Measurements from ENCODE around the gene EFCAB6. TPM values are rescaled to one million over a fixed set of nuclear protein-coding genes. Genes with fewer than 3 reads are reported as not detected.

Gene EFCAB6
- total and polyA plus RNA-seq, 2 donors (not counting 3 experiments of a cell fraction or from before 2014, with no cell fraction given), result 0.07 to 0.31 TPM

DNA sequence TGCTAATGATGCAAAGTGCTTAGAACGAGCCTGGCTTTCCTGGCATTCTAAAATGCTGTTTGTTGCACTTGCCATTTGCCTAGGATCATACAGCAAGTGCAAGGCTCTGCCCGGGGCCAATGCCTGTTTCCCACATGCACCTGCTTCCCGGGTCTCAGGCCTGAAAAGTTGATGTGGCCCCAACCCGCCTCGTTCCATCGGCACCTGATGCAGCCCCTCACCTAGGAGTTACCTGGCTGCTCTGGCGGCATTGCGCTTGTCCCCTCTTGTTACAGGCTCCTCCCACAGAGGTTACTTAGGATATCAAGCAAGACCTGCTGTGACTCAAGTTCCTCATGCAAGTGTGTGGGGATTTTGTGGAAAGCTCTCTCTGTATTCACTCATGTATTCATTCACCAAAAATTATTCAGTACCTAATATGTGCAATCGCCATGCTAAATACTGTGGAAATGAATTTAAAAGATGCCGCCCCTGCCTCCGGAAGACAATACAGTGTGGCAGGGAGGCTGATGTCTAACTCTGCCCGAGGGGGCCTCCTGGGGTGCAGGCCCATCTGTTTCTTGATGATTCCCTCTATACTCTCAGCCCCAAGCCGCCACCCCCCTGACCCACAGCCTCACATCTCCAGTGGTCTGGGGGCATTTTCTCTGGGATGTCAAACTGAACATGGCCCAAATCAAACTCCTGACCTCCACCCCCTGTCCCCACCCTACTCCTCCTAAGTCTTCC lies 184.5 kb downstream of the EFCAB6 start:
- POLR2A ChIA-PET, result no interaction called here
- dilution Hi-C loops (cut with MboI; ENCODE audit: extremely low pct_ligation_motif_present, low sequenced_read_pairs), result no loop called here
- Histone ChIP-seq H3K4me3 (replicated peaks in 1 of 3; ENCODE audit: insufficient read depth in 1 of 3, low read depth in 1 of 3, low read length in 3 of 3) (no peak overlapping the region), H3K27me3 (ENCODE audit: control insufficient read depth in 2 of 2, insufficient read depth in 2 of 2, low read length in 2 of 2) (no peaks in the 10 kb centered on the region), H4K20me1 (replicated peaks; ENCODE audit: control insufficient read depth, extremely low read depth, insufficient read depth, low read length) (no peaks in the 10 kb centered on the region), H3K4me2 (ENCODE audit: insufficient read depth, low read length) (no peak overlapping the region), H3K9ac (replicated peaks; ENCODE audit: extremely low read depth, insufficient read depth, low read length) (no peak overlapping the region), H3K27ac (ENCODE audit: insufficient read depth, low read depth, low read length) (no peak overlapping the region), H3K79me2 (ENCODE audit: control insufficient read depth, insufficient read depth, low read length) (no peaks in the 10 kb centered on the region), H3K4me1 (ENCODE audit: control insufficient read depth, extremely low read depth, insufficient read depth, low read length) (no peaks in the 10 kb centered on the region), H3K9me3 (replicated peaks; ENCODE audit: control insufficient read depth, insufficient read depth, low read length) (no peaks in the 10 kb centered on the region), H2AFZ (ENCODE audit: low read depth, low read length) (no peak overlapping the region), H3K36me3 (ENCODE audit: control insufficient read depth in 2 of 2, extremely low read depth in 1 of 2, insufficient read depth in 2 of 2, low read length in 2 of 2) (no peaks in the 10 kb centered on the region), H3K9me1 (replicated peaks; ENCODE audit: control insufficient read depth, extremely low read depth, insufficient read depth, low read length) (no peaks in the 10 kb centered on the region)
- TF ChIP-seq POLR2AphosphoS5 (IDR thresholded peaks at IDR 0.05; ENCODE audit: insufficient read depth, low read depth, low read length), result no peak
- TF ChIP-seq, protein P1, sequence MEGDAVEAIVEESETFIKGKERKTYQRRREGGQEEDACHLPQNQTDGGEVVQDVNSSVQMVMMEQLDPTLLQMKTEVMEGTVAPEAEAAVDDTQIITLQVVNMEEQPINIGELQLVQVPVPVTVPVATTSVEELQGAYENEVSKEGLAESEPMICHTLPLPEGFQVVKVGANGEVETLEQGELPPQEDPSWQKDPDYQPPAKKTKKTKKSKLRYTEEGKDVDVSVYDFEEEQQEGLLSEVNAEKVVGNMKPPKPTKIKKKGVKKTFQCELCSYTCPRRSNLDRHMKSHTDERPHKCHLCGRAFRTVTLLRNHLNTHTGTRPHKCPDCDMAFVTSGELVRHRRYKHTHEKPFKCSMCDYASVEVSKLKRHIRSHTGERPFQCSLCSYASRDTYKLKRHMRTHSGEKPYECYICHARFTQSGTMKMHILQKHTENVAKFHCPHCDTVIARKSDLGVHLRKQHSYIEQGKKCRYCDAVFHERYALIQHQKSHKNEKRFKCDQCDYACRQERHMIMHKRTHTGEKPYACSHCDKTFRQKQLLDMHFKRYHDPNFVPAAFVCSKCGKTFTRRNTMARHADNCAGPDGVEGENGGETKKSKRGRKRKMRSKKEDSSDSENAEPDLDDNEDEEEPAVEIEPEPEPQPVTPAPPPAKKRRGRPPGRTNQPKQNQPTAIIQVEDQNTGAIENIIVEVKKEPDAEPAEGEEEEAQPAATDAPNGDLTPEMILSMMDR (IDR thresholded peaks at IDR 0.05; ENCODE audit: extremely low read depth in 1 of 2, insufficient read depth in 1 of 2, low read depth in 1 of 2, low read length in 2 of 2), result no peak
- TF ChIP-seq POLR2A (IDR thresholded peaks at IDR 0.05; ENCODE audit: low read depth, low read length), result no peak
- no peak for TF ChIP-seq JUN (IDR thresholded peaks at IDR 0.05; ENCODE audit: borderline replicate concordance, insufficient read depth, insufficient read length, low read depth)
- no peak for TF ChIP-seq FOS (IDR thresholded peaks at IDR 0.05; ENCODE audit: borderline replicate concordance, insufficient read depth, low read length)
- no peak for TF ChIP-seq MAX (IDR thresholded peaks at IDR 0.05; ENCODE audit: insufficient read depth, insufficient read length)
- TF ChIP-seq MYC (IDR thresholded peaks at IDR 0.05; ENCODE audit: low read depth, low read length), result no peak
- no peak for TF ChIP-seq GATA2 (IDR thresholded peaks at IDR 0.05; ENCODE audit: insufficient read depth, insufficient read length, low read depth, low read length)
- no peak for TF ChIP-seq EZH2 (IDR thresholded peaks at IDR 0.05; ENCODE audit: borderline replicate concordance, low read depth, low read length, severe bottlenecking)
- intact Hi-C loops (cut with micrococcal nuclease), result no loop called here
- DNase-seq (ENCODE audit: low read depth, low spot score) (no peak), FAIRE-seq (no peak)
- CTCF ChIA-PET, result no interaction called here
- BruUV-seq (replicated peaks), result no TSS peak

All from endothelial cell of umbilical vein (primary cell).